Measurements from ENCODE around the gene MPZL3.

GRCh38 chr11:118231461-118231860 lies 20.7 kb downstream of the MPZL3 start:
- TF ChIP-seq CTCF (IDR thresholded peaks at IDR 0.05) (no peak), EP300 (IDR thresholded peaks at IDR 0.05) (no peak), POLR2A (IDR thresholded peaks at IDR 0.05) (no peak)

Measured in upper lobe of left lung (tissue), 4 donors.